SK-N-SH treated with all-trans-retinoic acid at 6 μM for 48 hours (cell line): Measurements from ENCODE around the gene TYW5.
A peak's percentile ranks its signal among the peaks of the same experiment; 100 is the strongest.

Source experiments
- ATAC-seq: fragments of 200-7000 bp; cut with Tn5 transposase; 3 replicates; pipeline ENCODE4 v1.9.1; 2020; ENCODE audit warnings: mild to moderate bottlenecking, moderate library complexity
- ARNTL ChIP-seq: fragments of 450-650 bp; formaldehyde crosslinking; IDR thresholded peaks from 2 replicates; pipeline ENCODE4 v1.5.0; 2020; ENCODE audit warnings: low read depth, mild to moderate bottlenecking, moderate library complexity, borderline replicate concordance
- BACH2 ChIP-seq: fragments of 250-450 bp; sonication (Bioruptor Pico); IDR thresholded peaks from 2 replicates; pipeline ENCODE4 v1.9.0; 2021; ENCODE audit warnings: mild to moderate bottlenecking, borderline replicate concordance
- CREB5 ChIP-seq: fragments of 250-450 bp; sonication (Bioruptor Pico); IDR thresholded peaks from 2 replicates; pipeline ENCODE4 v1.5.1; 2020; ENCODE audit warnings: low read depth, mild to moderate bottlenecking, moderate library complexity
- CSRNP3 ChIP-seq: fragments of 250-450 bp; sonication (Bioruptor Pico); IDR thresholded peaks from 2 replicates; pipeline ENCODE4 v1.5.1; 2021; ENCODE audit warnings: mild to moderate bottlenecking, moderate library complexity
- ESRRG ChIP-seq: fragments of 250-450 bp; sonication (Bioruptor Pico); IDR thresholded peaks from 2 replicates; pipeline ENCODE4 v1.6.1; 2021; ENCODE audit warnings: mild to moderate bottlenecking
- GLIS3 ChIP-seq: fragments of 250-450 bp; sonication (Bioruptor Pico); IDR thresholded peaks from 2 replicates; pipeline ENCODE4 v1.5.0; 2020; ENCODE audit warnings: mild to moderate bottlenecking, moderate library complexity
- ISL1 ChIP-seq: fragments of 250-450 bp; sonication (Bioruptor Pico); IDR thresholded peaks from 2 replicates; pipeline ENCODE4 v2.1.2; 2022; ENCODE audit warnings: mild to moderate bottlenecking, moderate library complexity
- POU6F1 ChIP-seq: fragments of 250-450 bp; sonication (Bioruptor Pico); IDR thresholded peaks from 2 replicates; pipeline ENCODE4 v1.8.0; 2021; ENCODE audit warnings: low read depth, mild to moderate bottlenecking, moderate library complexity, borderline replicate concordance
- RARB ChIP-seq: fragments of 250-450 bp; sonication (Bioruptor Pico); IDR thresholded peaks from 2 replicates; pipeline ENCODE4 v1.8.0; 2021; ENCODE audit warnings: mild to moderate bottlenecking, moderate library complexity
- TCF4 ChIP-seq: fragments of 250-450 bp; sonication (Bioruptor Pico); IDR thresholded peaks from 2 replicates; pipeline ENCODE4 v1.8.0; 2021; ENCODE audit warnings: mild to moderate bottlenecking, moderate library complexity, borderline replicate concordance
- TSHZ2 ChIP-seq: fragments of 250-450 bp; sonication (Bioruptor Pico); IDR thresholded peaks from 2 replicates; pipeline ENCODE4 v1.5.0; 2020; ENCODE audit warnings: mild to moderate bottlenecking, moderate library complexity
- ZC3H10 ChIP-seq: fragments of 250-450 bp; sonication (Bioruptor Pico); IDR thresholded peaks from 2 replicates; pipeline ENCODE4 v1.5.1; 2021; ENCODE audit warnings: mild to moderate bottlenecking, moderate library complexity
- ZFP3 ChIP-seq: fragments of 250-450 bp; sonication (Bioruptor Pico); IDR thresholded peaks from 2 replicates; pipeline ENCODE4 v1.5.0; 2020; ENCODE audit warnings: mild to moderate bottlenecking, moderate library complexity
- ZNF565 ChIP-seq: fragments of 450-650 bp; formaldehyde crosslinking; conservative IDR thresholded peaks from 2 replicates; pipeline ENCODE4 v1.5.0; 2020; ENCODE audit warnings: low read depth, mild to moderate bottlenecking, moderate library complexity
- ZNF70 ChIP-seq: fragments of 450-650 bp; formaldehyde crosslinking; IDR thresholded peaks from 2 replicates; pipeline ENCODE4 v1.5.0; 2020; ENCODE audit warnings: mild to moderate bottlenecking, moderate library complexity

Gene TYW5

GRCh38 chr2:199911877-199912161 lies 43.5 kb downstream of the TYW5 start:
- no peak for ATAC-seq
- no peak for TF ChIP-seq CSRNP3
- no peak for TF ChIP-seq ESRRG (CRISPR knock-in tag)

- TF ChIP-seq BACH2 (CRISPR knock-in tag) (no peak), ESRRG (CRISPR knock-in tag) (no peak), ZFP3 (peak; percentile 64; the same call in 1 of the 2 replicates)
- ATAC-seq: peak; percentile 94
These were observed 44.0 kb downstream of the TYW5 start, which contains the start of gene C2orf69 for GRCh38 chr2:199911052-199911876. Gene C2orf69, plus strand, starts transcription at chr2:199911293. Its CDS starts 146 bp downstream, at chr2:199911439.

GRCh38 chr2:199910338-199911051 lies 44.8 kb downstream of the TYW5 start:
- ATAC-seq: no peak
- TF ChIP-seq ZNF70 (CRISPR knock-in tag) (no peak), ZNF565 (CRISPR knock-in tag) (no peak), ESRRG (CRISPR knock-in tag) (no peak), RARB (no peak), ARNTL (CRISPR knock-in tag) (no peak), ZFP3 (no peak)
- TF ChIP-seq, all 23 proteins: peak for 0

- no peak for ATAC-seq
- TF ChIP-seq POU6F1 (CRISPR knock-in tag) (no peak), CREB5 (CRISPR knock-in tag) (no peak), CSRNP3 (no peak), BACH2 (CRISPR knock-in tag) (no peak), ESRRG (CRISPR knock-in tag) (no peak)
These were observed 48.1 kb downstream of the TYW5 start for GRCh38 chr2:199907008-199907714.

GRCh38 chr2:199903111-199903510 lies 52.2 kb downstream of the TYW5 start:
- ATAC-seq: no peak
- no peak for TF ChIP-seq POU6F1 (CRISPR knock-in tag)
- no peak for TF ChIP-seq RARB

- TF ChIP-seq ESRRG (CRISPR knock-in tag) (no peak), TSHZ2 (no peak), ARNTL (CRISPR knock-in tag) (no peak), ZNF565 (CRISPR knock-in tag) (no peak), ISL1 (CRISPR knock-in tag) (no peak), TCF4 (CRISPR knock-in tag) (no peak), GLIS3 (no peak), ZNF70 (CRISPR knock-in tag) (no peak), ZC3H10 (no peak)
- ATAC-seq: no peak
These were observed 52.7 kb downstream of the TYW5 start for GRCh38 chr2:199902486-199903110.
